ENCODE data around the gene TOMM20.

Gene TOMM20

GRCh38 chr1:235133086-235133485 lies 4.4 kb upstream of the TOMM20 start:
- no peak for DNase-seq (ENCODE audit: low read depth)

- no peak for DNase-seq (ENCODE audit: low read depth)
Observed at GRCh38 chr1:235131961-235132360, 3.3 kb upstream of the TOMM20 start.

- DNase-seq (ENCODE audit: low read depth): no peak
Observed at GRCh38 chr1:235130766-235131270, 2.2 kb upstream of the TOMM20 start.

GRCh38 chr1:235129774-235130570 lies 1.3 kb upstream of the TOMM20 start:
- no peak for DNase-seq (ENCODE audit: low read depth)

GRCh38 chr1:235127732-235128455 lies 743 bp downstream of the TOMM20 start:
- DNase-seq (ENCODE audit: low read depth): no peak

GRCh38 chr1:235127203-235127602 lies 1.4 kb downstream of the TOMM20 start:
- DNase-seq (ENCODE audit: low read depth): no peak

GRCh38 chr1:235124665-235125064 lies 4.0 kb downstream of the TOMM20 start:
- no peak for DNase-seq (ENCODE audit: low read depth)

- no peak for DNase-seq (ENCODE audit: low read depth)
Observed at GRCh38 chr1:235124111-235124510, 4.5 kb downstream of the TOMM20 start.

- no peak for DNase-seq (ENCODE audit: low read depth)
Observed at GRCh38 chr1:235122348-235122747, 6.3 kb downstream of the TOMM20 start.

GRCh38 chr1:235113183-235113917 lies 15.3 kb downstream of the TOMM20 start:
- DNase-seq (ENCODE audit: low read depth): no peak

- no peak for DNase-seq (ENCODE audit: low read depth)
Observed at GRCh38 chr1:235112297-235113182, 16.1 kb downstream of the TOMM20 start.

GRCh38 chr1:235111107-235111506 lies 17.5 kb downstream of the TOMM20 start:
- DNase-seq (ENCODE audit: low read depth): no peak

- DNase-seq (ENCODE audit: low read depth): no peak
Observed at GRCh38 chr1:235108876-235109275, 19.8 kb downstream of the TOMM20 start.

GRCh38 chr1:235108185-235108593 lies 20.4 kb downstream of the TOMM20 start:
- DNase-seq (ENCODE audit: low read depth): no peak

- no peak for DNase-seq (ENCODE audit: low read depth)
Observed at GRCh38 chr1:235107368-235108184, 21.1 kb downstream of the TOMM20 start.

- DNase-seq (ENCODE audit: low read depth): no peak
Observed at GRCh38 chr1:235106457-235106856, 22.2 kb downstream of the TOMM20 start.

- DNase-seq (ENCODE audit: low read depth): no peak
Observed at GRCh38 chr1:235105051-235106043, 23.3 kb downstream of the TOMM20 start.

GRCh38 chr1:235102993-235103411 lies 25.6 kb downstream of the TOMM20 start:
- no peak for DNase-seq (ENCODE audit: low read depth)

GRCh38 chr1:235102259-235102582 lies 26.4 kb downstream of the TOMM20 start:
- DNase-seq (ENCODE audit: low read depth): no peak
